ENCODE results near the gene NRF1.

The NRF1 gene

GRCh38 chr7:129667551-129667950 is 56.0 kb downstream of the NRF1 start:
- TF ChIP-seq TAF1 (IDR thresholded peaks at IDR 0.05; ENCODE audit: borderline replicate concordance, insufficient read depth, low read length) (no peak), FOXP2 (optimal IDR thresholded peaks at IDR 0.05; ENCODE audit: borderline replicate concordance, extremely low read depth, extremely low read length, insufficient read depth) (no peak), REST (IDR thresholded peaks at IDR 0.05; ENCODE audit: insufficient read depth in 1 of 2, low read depth in 2 of 2, low read length in 2 of 2) (no peak), SIN3A (IDR thresholded peaks at IDR 0.05; ENCODE audit: borderline replicate concordance, insufficient read depth, low read length) (no peak), POLR2AphosphoS5 (IDR thresholded peaks at IDR 0.05; ENCODE audit: low read depth, low read length) (no peak)

GRCh38 chr7:129669901-129670300 is 58.4 kb downstream of the NRF1 start:
- TF ChIP-seq REST (IDR thresholded peaks at IDR 0.05; ENCODE audit: insufficient read depth in 1 of 2, low read depth in 2 of 2, low read length in 2 of 2) (no peak), FOXP2 (optimal IDR thresholded peaks at IDR 0.05; ENCODE audit: borderline replicate concordance, extremely low read depth, extremely low read length, insufficient read depth) (no peak), TAF1 (IDR thresholded peaks at IDR 0.05; ENCODE audit: borderline replicate concordance, insufficient read depth, low read length) (no peak), POLR2AphosphoS5 (IDR thresholded peaks at IDR 0.05; ENCODE audit: low read depth, low read length) (no peak), SIN3A (IDR thresholded peaks at IDR 0.05; ENCODE audit: borderline replicate concordance, insufficient read depth, low read length) (no peak)

- TF ChIP-seq TAF1 (IDR thresholded peaks at IDR 0.05; ENCODE audit: borderline replicate concordance, insufficient read depth, low read length), result no peak
- no peak for TF ChIP-seq FOXP2 (optimal IDR thresholded peaks at IDR 0.05; ENCODE audit: borderline replicate concordance, extremely low read depth, extremely low read length, insufficient read depth)
- TF ChIP-seq REST (IDR thresholded peaks at IDR 0.05; ENCODE audit: insufficient read depth in 1 of 2, low read depth in 2 of 2, low read length in 2 of 2), result no peak
- no peak for TF ChIP-seq SIN3A (IDR thresholded peaks at IDR 0.05; ENCODE audit: borderline replicate concordance, insufficient read depth, low read length)
- TF ChIP-seq POLR2AphosphoS5 (IDR thresholded peaks at IDR 0.05; ENCODE audit: low read depth, low read length), result no peak
These were observed 59.1 kb downstream of the NRF1 start for GRCh38 chr7:129670656-129671055.

GRCh38 chr7:129671266-129671665 is 59.7 kb downstream of the NRF1 start:
- TF ChIP-seq FOXP2 (optimal IDR thresholded peaks at IDR 0.05; ENCODE audit: borderline replicate concordance, extremely low read depth, extremely low read length, insufficient read depth) (no peak), POLR2AphosphoS5 (IDR thresholded peaks at IDR 0.05; ENCODE audit: low read depth, low read length) (no peak), SIN3A (IDR thresholded peaks at IDR 0.05; ENCODE audit: borderline replicate concordance, insufficient read depth, low read length) (no peak; the same call in 1 of the 2 replicates), REST (IDR thresholded peaks at IDR 0.05; ENCODE audit: insufficient read depth in 1 of 2, low read depth in 2 of 2, low read length in 2 of 2) (no peak), TAF1 (IDR thresholded peaks at IDR 0.05; ENCODE audit: borderline replicate concordance, insufficient read depth, low read length) (no peak)

- TF ChIP-seq REST (IDR thresholded peaks at IDR 0.05; ENCODE audit: insufficient read depth in 1 of 2, low read depth in 2 of 2, low read length in 2 of 2) (no peak), TAF1 (IDR thresholded peaks at IDR 0.05; ENCODE audit: borderline replicate concordance, insufficient read depth, low read length) (no peak), SIN3A (IDR thresholded peaks at IDR 0.05; ENCODE audit: borderline replicate concordance, insufficient read depth, low read length) (no peak), FOXP2 (optimal IDR thresholded peaks at IDR 0.05; ENCODE audit: borderline replicate concordance, extremely low read depth, extremely low read length, insufficient read depth) (no peak)
These were observed 64.0 kb downstream of the NRF1 start for GRCh38 chr7:129675521-129675920.
